ENCODE data around the gene P4HB. TPM values are rescaled to one million over a fixed set of nuclear protein-coding genes. Genes with fewer than 3 reads are reported as not detected.
A peak's percentile ranks its signal among the peaks of the same experiment; 100 is the strongest.

Gene P4HB
- total and polyA plus RNA-seq, 2 experiments from 2014 or later: 206 to 620 TPM

- no peaks in the 10 kb centered on the region for H4K20me1 ChIP-seq (replicated peaks; ENCODE audit: insufficient read depth)
- no peaks in the 10 kb centered on the region for H3K36me3 ChIP-seq (ENCODE audit: insufficient read depth)
- H2AFZ ChIP-seq: no peak overlapping the region
- Mint-ChIP-seq H3K9me3 (peaks cover 4% of the 10 kb centered on the region), H3K27ac (no peak overlapping the region), H3K4me1 (no peaks in the 10 kb centered on the region), H3K36me3 (ENCODE audit: low read depth) (no peaks in the 10 kb centered on the region; the same call in 2 of the 3 replicates), H3K4me3 (no peak overlapping the region), H3K27me3 (ENCODE audit: insufficient read depth, low read depth, poor library complexity) (peaks cover 28% of the 10 kb centered on the region)
- H3K27ac ChIP-seq (ENCODE audit: low read depth): no peak overlapping the region
- H3K4me2 ChIP-seq: no peak overlapping the region
- TF ChIP-seq ZNF114 (CRISPR knock-in tag; IDR thresholded peaks at IDR 0.05) (no peak), ZNF331 (CRISPR knock-in tag; IDR thresholded peaks at IDR 0.05; ENCODE audit: low read depth) (no peak), CREB1 (CRISPR knock-in tag; IDR thresholded peaks at IDR 0.05; ENCODE audit: low read depth) (no peak), EZH2 (IDR thresholded peaks at IDR 0.05; ENCODE audit: low read depth, unreplicated experiment) (no peak)
- H3K27me3 ChIP-seq (ENCODE audit: insufficient read depth): peaks cover 10% of the 10 kb centered on the region
- H3K4me1 ChIP-seq (ENCODE audit: insufficient read depth): no peaks in the 10 kb centered on the region
- H3K79me2 ChIP-seq (replicated peaks; ENCODE audit: insufficient read depth): no peaks in the 10 kb centered on the region
- DNase-seq (ENCODE audit: low spot score): no peak
- no peak overlapping the region for H3K4me3 ChIP-seq
- no peaks in the 10 kb centered on the region for H3F3A ChIP-seq (replicated peaks; ENCODE audit: low read depth)
- H3K9me2 ChIP-seq (ENCODE audit: insufficient read depth): no peaks in the 10 kb centered on the region
- no peak for ATAC-seq
These were observed 49.9 kb downstream of the P4HB start for GRCh38 chr17:81810476-81810875.

DNA sequence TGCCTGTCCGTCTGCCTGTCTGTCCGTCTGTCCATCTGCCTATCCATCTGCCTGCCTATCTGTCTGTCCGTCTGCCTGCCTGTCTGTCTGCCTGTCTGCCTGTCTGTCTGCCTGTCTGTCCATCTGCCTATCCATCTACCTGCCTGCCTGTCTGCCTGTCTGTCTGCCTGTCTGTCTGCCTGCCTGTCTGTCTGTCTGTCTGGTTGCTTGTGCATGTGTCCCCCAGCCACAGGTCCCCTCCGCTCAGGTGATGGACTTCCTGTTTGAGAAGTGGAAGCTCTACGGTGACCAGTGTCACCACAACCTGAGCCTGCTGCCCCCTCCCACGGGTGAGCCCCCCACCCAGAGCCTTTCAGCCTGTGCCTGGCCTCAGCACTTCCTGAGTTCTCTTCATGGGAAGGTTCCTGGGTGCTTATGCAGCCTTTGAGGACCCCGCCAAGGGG is 50.8 kb downstream of the P4HB start:
- ATAC-seq: no peak
- Mint-ChIP-seq H3K9me3 (peaks cover 4% of the 10 kb centered on the region), H3K27ac (no peak overlapping the region; the same call in 1 of the 2 replicates), H3K4me3 (no peak overlapping the region), H3K4me1 (no peaks in the 10 kb centered on the region), H3K27me3 (ENCODE audit: insufficient read depth, low read depth, poor library complexity) (peaks cover 36% of the 10 kb centered on the region), H3K36me3 (ENCODE audit: low read depth) (no peaks in the 10 kb centered on the region; the same call in 2 of the 3 replicates)
- Histone ChIP-seq H3K27ac (ENCODE audit: low read depth) (no peak overlapping the region), H3K27me3 (ENCODE audit: insufficient read depth) (peaks cover 19% of the 10 kb centered on the region), H2AFZ (no peak overlapping the region), H3K36me3 (ENCODE audit: insufficient read depth) (no peaks in the 10 kb centered on the region), H3K79me2 (replicated peaks; ENCODE audit: insufficient read depth) (no peaks in the 10 kb centered on the region), H3K4me2 (no peak overlapping the region), H3K4me1 (ENCODE audit: insufficient read depth) (no peaks in the 10 kb centered on the region; the same call in 1 of the 2 replicates), H3F3A (replicated peaks; ENCODE audit: low read depth) (no peaks in the 10 kb centered on the region), H3K9me2 (ENCODE audit: insufficient read depth) (no peaks in the 10 kb centered on the region), H4K20me1 (replicated peaks; ENCODE audit: insufficient read depth) (no peaks in the 10 kb centered on the region), H3K4me3 (no peak overlapping the region)
- no peak for TF ChIP-seq POLR2AphosphoS5 (IDR thresholded peaks at IDR 0.05; ENCODE audit: low read depth)
- DNase-seq (ENCODE audit: low spot score): no peak

- H3K27ac ChIP-seq (ENCODE audit: low read depth): no peak overlapping the region
- no peaks in the 10 kb centered on the region for H3K79me2 ChIP-seq (replicated peaks; ENCODE audit: insufficient read depth)
- TF ChIP-seq CTCF (conservative IDR thresholded peaks at IDR 0.05; ENCODE audit: low read depth in 2 of 2) (peak in 1 of 2 experiments; percentile 35; a peak in 2 of 4 replicates), EZH2 (IDR thresholded peaks at IDR 0.05; ENCODE audit: low read depth, unreplicated experiment) (no peak), CREB1 (CRISPR knock-in tag; IDR thresholded peaks at IDR 0.05; ENCODE audit: low read depth) (no peak), ZNF114 (CRISPR knock-in tag; IDR thresholded peaks at IDR 0.05) (no peak), ETS1 (IDR thresholded peaks at IDR 0.05) (no peak), ZNF331 (CRISPR knock-in tag; IDR thresholded peaks at IDR 0.05; ENCODE audit: low read depth) (no peak), POLR2AphosphoS5 (IDR thresholded peaks at IDR 0.05; ENCODE audit: low read depth) (no peak)
- TF ChIP-seq, protein P1, sequence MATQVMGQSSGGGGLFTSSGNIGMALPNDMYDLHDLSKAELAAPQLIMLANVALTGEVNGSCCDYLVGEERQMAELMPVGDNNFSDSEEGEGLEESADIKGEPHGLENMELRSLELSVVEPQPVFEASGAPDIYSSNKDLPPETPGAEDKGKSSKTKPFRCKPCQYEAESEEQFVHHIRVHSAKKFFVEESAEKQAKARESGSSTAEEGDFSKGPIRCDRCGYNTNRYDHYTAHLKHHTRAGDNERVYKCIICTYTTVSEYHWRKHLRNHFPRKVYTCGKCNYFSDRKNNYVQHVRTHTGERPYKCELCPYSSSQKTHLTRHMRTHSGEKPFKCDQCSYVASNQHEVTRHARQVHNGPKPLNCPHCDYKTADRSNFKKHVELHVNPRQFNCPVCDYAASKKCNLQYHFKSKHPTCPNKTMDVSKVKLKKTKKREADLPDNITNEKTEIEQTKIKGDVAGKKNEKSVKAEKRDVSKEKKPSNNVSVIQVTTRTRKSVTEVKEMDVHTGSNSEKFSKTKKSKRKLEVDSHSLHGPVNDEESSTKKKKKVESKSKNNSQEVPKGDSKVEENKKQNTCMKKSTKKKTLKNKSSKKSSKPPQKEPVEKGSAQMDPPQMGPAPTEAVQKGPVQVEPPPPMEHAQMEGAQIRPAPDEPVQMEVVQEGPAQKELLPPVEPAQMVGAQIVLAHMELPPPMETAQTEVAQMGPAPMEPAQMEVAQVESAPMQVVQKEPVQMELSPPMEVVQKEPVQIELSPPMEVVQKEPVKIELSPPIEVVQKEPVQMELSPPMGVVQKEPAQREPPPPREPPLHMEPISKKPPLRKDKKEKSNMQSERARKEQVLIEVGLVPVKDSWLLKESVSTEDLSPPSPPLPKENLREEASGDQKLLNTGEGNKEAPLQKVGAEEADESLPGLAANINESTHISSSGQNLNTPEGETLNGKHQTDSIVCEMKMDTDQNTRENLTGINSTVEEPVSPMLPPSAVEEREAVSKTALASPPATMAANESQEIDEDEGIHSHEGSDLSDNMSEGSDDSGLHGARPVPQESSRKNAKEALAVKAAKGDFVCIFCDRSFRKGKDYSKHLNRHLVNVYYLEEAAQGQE (IDR thresholded peaks at IDR 0.05; ENCODE audit: unreplicated experiment): no peak
- H3K36me3 ChIP-seq (ENCODE audit: insufficient read depth): no peaks in the 10 kb centered on the region
- Mint-ChIP-seq H3K27ac (no peak overlapping the region; the same call in 1 of the 2 replicates), H3K4me1 (no peaks in the 10 kb centered on the region), H3K9me3 (peaks cover 4% of the 10 kb centered on the region), H3K4me3 (no peak overlapping the region), H3K36me3 (ENCODE audit: low read depth) (no peaks in the 10 kb centered on the region; the same call in 2 of the 3 replicates), H3K27me3 (ENCODE audit: insufficient read depth, low read depth, poor library complexity) (peaks cover 36% of the 10 kb centered on the region)
- H3F3A ChIP-seq (replicated peaks; ENCODE audit: low read depth): no peaks in the 10 kb centered on the region
- peaks cover 26% of the 10 kb centered on the region for H3K27me3 ChIP-seq (ENCODE audit: insufficient read depth)
- no peak for ATAC-seq
- H4K20me1 ChIP-seq (replicated peaks; ENCODE audit: insufficient read depth): no peaks in the 10 kb centered on the region
- H2AFZ ChIP-seq: no peak overlapping the region
- H3K9me2 ChIP-seq (ENCODE audit: insufficient read depth): no peaks in the 10 kb centered on the region
- no peak overlapping the region for H3K4me3 ChIP-seq
- no peaks in the 10 kb centered on the region; the same call in 1 of the 2 replicates for H3K4me1 ChIP-seq (ENCODE audit: insufficient read depth)
- DNase-seq (ENCODE audit: low spot score): no peak
- no peak overlapping the region for H3K4me2 ChIP-seq
These were observed 51.4 kb downstream of the P4HB start for GRCh38 chr17:81808778-81809555.

Measured in GM23338 (cell line).